ENCODE measurements around the gene DHX32. TPM values are rescaled to one million over a fixed set of nuclear protein-coding genes. Genes with fewer than 3 reads are reported as not detected.

DHX32 gene
- total and polyA plus RNA-seq, 2 donors (not counting 1 experiment from before 2014, with no cell fraction given): 5.2 to 12.4 TPM

DNA sequence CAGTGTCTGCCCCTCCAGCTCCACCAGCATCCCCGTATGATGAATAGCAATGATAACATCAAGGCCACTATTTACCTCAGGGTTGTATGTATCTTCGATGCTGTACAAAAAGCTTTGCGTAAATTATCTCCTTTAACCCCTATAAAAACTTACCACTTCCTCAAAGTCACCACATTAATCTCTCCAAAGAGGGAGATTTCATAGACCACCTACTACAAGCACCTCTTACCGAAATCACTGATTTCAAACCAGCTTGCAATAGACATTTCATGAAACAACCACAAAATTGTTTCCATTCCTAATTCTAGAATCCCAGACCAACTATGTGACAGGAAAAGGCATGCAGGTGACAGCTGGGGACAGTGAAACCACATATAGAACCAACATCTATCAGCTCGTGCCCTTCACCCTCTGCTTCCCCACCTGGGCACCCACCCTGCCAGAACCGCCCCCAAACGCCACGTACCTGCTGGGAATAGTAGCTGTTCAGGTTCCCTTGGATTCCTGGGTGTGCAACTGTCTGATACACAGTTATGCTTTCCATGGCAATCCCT, 85.4 kb downstream of the DHX32 start:
- Histone ChIP-seq H3K79me2 (ENCODE audit: control insufficient read depth, insufficient read depth, low read length) (no peaks in the 10 kb centered on the region), H3K27ac (ENCODE audit: low read length in 2 of 2) (no peak overlapping the region), H3K9ac (ENCODE audit: low read length) (no peak overlapping the region), H3K4me3 (ENCODE audit: control extremely low read depth in 1 of 5, extremely low read depth in 1 of 5, insufficient read depth in 1 of 5, low read depth in 2 of 5, low read length in 4 of 5) (no peak overlapping the region), H2AFZ (ENCODE audit: insufficient read depth, low read depth, low read length, poor library complexity, severe bottlenecking) (no peak overlapping the region), H3K9me3 (ENCODE audit: control extremely low read depth in 1 of 3, control insufficient read depth in 2 of 3, insufficient read depth in 1 of 3, low read length in 2 of 3) (no peaks in the 10 kb centered on the region), H3K36me3 (replicated peaks in 1 of 2; ENCODE audit: control extremely low read depth in 1 of 2, control insufficient read depth in 1 of 2, extremely low read depth in 1 of 2, insufficient read depth in 2 of 2, low read length in 1 of 2) (peaks cover 10 to 42% of the 10 kb centered on the region in 2 experiments), H3K4me2 (replicated peaks; ENCODE audit: low read depth, low read length, poor library complexity, severe bottlenecking) (no peak overlapping the region), H3K27me3 (replicated peaks in 1 of 4; ENCODE audit: control extremely low read depth in 1 of 4, control insufficient read depth in 3 of 4, insufficient read depth in 4 of 4, low read length in 3 of 4) (no peaks in the 10 kb centered on the region), H4K20me1 (ENCODE audit: control insufficient read depth, insufficient read depth, low read length, poor library complexity, severe bottlenecking) (no peaks in the 10 kb centered on the region), H3K4me1 (ENCODE audit: control insufficient read depth in 2 of 2, insufficient read depth in 2 of 2, low read length in 2 of 2) (no peaks in the 10 kb centered on the region)
- Mint-ChIP-seq H3K4me3 (no peak overlapping the region), H3K27me3 (no peaks in the 10 kb centered on the region), H3K27ac (no peak overlapping the region), H3K9me3 (ENCODE audit: insufficient read depth) (no peaks in the 10 kb centered on the region), H3K4me1 (no peaks in the 10 kb centered on the region)
- ChIA-PET POLR2A (no interaction called here), CTCF (interaction anchor here (0.6 kb wide), 1 partner anchor 72 kb away, joined by 4 read pairs; no protein-coding TSS in a partner anchor)
- WGBS (ENCODE audit: insufficient coverage): 90% methylated on average over 8 of the region's 8 CpGs
- intact Hi-C loops (cut with micrococcal nuclease): no loop called here
- TF ChIP-seq EZH2 (IDR thresholded peaks at IDR 0.05; ENCODE audit: borderline replicate concordance, insufficient read depth, low read depth, low read length, poor library complexity, severe bottlenecking): no peak
- TF ChIP-seq, protein P1, sequence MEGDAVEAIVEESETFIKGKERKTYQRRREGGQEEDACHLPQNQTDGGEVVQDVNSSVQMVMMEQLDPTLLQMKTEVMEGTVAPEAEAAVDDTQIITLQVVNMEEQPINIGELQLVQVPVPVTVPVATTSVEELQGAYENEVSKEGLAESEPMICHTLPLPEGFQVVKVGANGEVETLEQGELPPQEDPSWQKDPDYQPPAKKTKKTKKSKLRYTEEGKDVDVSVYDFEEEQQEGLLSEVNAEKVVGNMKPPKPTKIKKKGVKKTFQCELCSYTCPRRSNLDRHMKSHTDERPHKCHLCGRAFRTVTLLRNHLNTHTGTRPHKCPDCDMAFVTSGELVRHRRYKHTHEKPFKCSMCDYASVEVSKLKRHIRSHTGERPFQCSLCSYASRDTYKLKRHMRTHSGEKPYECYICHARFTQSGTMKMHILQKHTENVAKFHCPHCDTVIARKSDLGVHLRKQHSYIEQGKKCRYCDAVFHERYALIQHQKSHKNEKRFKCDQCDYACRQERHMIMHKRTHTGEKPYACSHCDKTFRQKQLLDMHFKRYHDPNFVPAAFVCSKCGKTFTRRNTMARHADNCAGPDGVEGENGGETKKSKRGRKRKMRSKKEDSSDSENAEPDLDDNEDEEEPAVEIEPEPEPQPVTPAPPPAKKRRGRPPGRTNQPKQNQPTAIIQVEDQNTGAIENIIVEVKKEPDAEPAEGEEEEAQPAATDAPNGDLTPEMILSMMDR (IDR thresholded peaks at IDR 0.05): no peak
- no peak for DNase-seq
- no peak for ATAC-seq (ENCODE audit: low read depth)

DNA sequence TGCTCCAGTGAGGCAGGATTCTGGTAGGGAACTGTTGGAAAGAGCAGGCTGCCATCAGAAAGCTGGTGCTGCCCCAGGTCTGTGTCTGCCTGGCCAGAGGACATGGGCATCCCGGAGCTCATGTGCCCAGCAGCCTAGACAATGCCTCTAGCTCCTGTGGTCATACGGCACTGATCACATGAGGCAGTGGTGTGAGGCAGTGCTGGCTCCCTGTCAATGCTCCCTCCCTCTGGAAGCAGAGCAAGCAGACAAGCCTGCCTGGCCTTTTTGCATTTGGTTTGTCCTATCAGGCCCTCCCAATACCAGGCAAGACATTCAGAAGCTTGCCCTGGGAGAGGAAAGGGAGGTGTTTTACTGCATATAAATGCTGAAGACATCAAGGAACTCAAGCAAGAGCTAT, 86.0 kb downstream of the DHX32 start:
- Histone ChIP-seq H3K27ac (ENCODE audit: low read length in 2 of 2) (no peak overlapping the region), H3K9me3 (ENCODE audit: control extremely low read depth in 1 of 3, control insufficient read depth in 2 of 3, insufficient read depth in 1 of 3, low read length in 2 of 3) (no peaks in the 10 kb centered on the region), H3K4me2 (replicated peaks; ENCODE audit: low read depth, low read length, poor library complexity, severe bottlenecking) (no peak overlapping the region), H3K27me3 (replicated peaks in 1 of 4; ENCODE audit: control extremely low read depth in 1 of 4, control insufficient read depth in 3 of 4, insufficient read depth in 4 of 4, low read length in 3 of 4) (no peaks in the 10 kb centered on the region), H3K4me3 (ENCODE audit: control extremely low read depth in 1 of 5, extremely low read depth in 1 of 5, insufficient read depth in 1 of 5, low read depth in 2 of 5, low read length in 4 of 5) (no peak overlapping the region), H3K4me1 (ENCODE audit: control insufficient read depth in 2 of 2, insufficient read depth in 2 of 2, low read length in 2 of 2) (no peaks in the 10 kb centered on the region), H3K79me2 (ENCODE audit: control insufficient read depth, insufficient read depth, low read length) (no peaks in the 10 kb centered on the region), H2AFZ (ENCODE audit: insufficient read depth, low read depth, low read length, poor library complexity, severe bottlenecking) (no peak overlapping the region), H4K20me1 (ENCODE audit: control insufficient read depth, insufficient read depth, low read length, poor library complexity, severe bottlenecking) (no peaks in the 10 kb centered on the region), H3K9ac (ENCODE audit: low read length) (no peak overlapping the region), H3K36me3 (replicated peaks in 1 of 2; ENCODE audit: control extremely low read depth in 1 of 2, control insufficient read depth in 1 of 2, extremely low read depth in 1 of 2, insufficient read depth in 2 of 2, low read length in 1 of 2) (peaks cover 10 to 42% of the 10 kb centered on the region in 2 experiments)
- WGBS (ENCODE audit: insufficient coverage): 100% methylated on average over 2 of the region's 2 CpGs
- intact Hi-C loops (cut with micrococcal nuclease): no loop called here
- no peak overlapping the region for H3K4me3 Mint-ChIP-seq
- H3K27me3 Mint-ChIP-seq: no peaks in the 10 kb centered on the region
- POLR2A ChIA-PET: no interaction called here
- CTCF ChIA-PET: interaction anchor here (0.6 kb wide), 1 partner anchor 72 kb away, joined by 4 read pairs; no protein-coding TSS in a partner anchor
- no peaks in the 10 kb centered on the region for H3K9me3 Mint-ChIP-seq (ENCODE audit: insufficient read depth)
- DNase-seq (no peak), ATAC-seq (ENCODE audit: low read depth) (no peak)
- no peaks in the 10 kb centered on the region for H3K4me1 Mint-ChIP-seq
- no peak overlapping the region for H3K27ac Mint-ChIP-seq
- TF ChIP-seq EZH2 (IDR thresholded peaks at IDR 0.05; ENCODE audit: borderline replicate concordance, insufficient read depth, low read depth, low read length, poor library complexity, severe bottlenecking): no peak
- TF ChIP-seq, protein P1 (IDR thresholded peaks at IDR 0.05): no peak
